WI38 (cell line): ENCODE results near the gene HADH.
"Not testable (repeated sequence)": the region's sequence is repeated elsewhere in the genome, so short reads cannot be mapped to it uniquely, and the experiment has no call there.

Experiments used
- H3K4me3 ChIP-seq: 2 replicates; pipeline ENCODE4 v1.5.1; 2011; ENCODE audit warnings: low read depth, mild to moderate bottlenecking, control low read depth, low read length
- CTCF ChIP-seq: IDR thresholded peaks from 2 replicates; pipeline ENCODE4 v1.5.1; 2012; ENCODE audit warnings: low read depth, mild to moderate bottlenecking, control low read depth, low read length

HADH gene

DNA sequence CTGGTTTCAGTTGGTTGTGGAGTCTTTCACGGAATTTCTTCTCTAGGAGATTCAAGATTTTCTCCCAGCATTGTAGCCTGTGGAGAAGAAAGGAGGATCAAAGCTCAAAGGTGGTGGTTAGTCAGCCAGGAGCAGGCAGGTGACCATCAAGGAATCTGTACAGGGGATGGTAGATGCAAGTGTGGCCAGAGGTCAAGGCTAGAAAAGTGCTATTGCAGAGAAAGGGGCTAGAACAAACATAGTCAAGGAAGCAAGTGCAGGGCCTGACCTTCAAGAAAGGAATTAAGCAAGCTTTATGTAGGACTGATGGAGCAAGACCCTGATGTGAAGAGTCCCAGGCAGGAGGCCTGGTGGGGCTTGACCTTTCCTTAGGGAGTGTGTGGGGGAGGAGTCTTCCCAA is 16.1 kb downstream of the HADH start:
- TF ChIP-seq CTCF = no peak

DNA sequence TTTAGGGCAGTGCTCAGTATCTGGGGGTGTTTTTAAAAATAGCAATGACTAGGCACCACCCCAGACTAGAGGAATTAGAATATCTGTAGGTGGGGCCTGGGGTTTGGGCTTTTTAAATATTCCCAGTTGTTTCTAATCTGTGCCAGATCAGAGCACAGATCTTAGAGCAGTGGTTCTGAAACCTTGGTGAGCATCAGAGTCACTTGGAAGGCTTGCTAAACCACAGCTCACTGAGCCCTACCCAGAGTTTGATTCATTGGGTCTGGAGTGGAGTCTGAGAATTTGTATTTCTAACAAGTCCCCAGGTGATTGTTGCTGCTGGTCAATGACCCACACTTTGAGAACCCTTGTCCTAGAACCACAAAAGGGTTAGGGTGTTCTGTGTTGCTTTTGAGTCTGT is 16.7 kb downstream of the HADH start:
- H3K4me3 ChIP-seq = no peak overlapping the region
- no peak for TF ChIP-seq CTCF

More for the DNA sequence above, 16.1 kb downstream of the HADH start:
- H3K4me3 ChIP-seq = no peak overlapping the region

DNA sequence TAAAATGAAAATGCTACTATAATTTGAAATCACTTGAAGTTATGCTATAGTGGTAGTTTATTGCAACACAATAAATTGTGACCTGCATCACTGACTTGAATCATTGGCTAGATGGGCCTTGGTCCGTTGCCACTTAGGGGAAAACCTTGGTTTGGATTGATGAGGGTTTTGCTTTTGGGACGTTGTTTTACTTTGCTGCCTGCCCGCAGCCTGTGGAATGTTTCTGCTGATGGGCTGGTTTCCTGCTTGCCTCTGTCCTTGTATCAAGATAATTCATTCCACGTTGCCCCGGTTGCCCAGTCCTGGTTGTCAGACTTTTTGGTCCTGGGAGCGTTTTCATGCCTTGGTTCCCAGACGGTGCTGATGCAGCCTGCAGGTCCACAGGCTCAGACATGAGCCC is 18.3 kb downstream of the HADH start:
- no peak overlapping the region for H3K4me3 ChIP-seq
- no peak for TF ChIP-seq CTCF

DNA sequence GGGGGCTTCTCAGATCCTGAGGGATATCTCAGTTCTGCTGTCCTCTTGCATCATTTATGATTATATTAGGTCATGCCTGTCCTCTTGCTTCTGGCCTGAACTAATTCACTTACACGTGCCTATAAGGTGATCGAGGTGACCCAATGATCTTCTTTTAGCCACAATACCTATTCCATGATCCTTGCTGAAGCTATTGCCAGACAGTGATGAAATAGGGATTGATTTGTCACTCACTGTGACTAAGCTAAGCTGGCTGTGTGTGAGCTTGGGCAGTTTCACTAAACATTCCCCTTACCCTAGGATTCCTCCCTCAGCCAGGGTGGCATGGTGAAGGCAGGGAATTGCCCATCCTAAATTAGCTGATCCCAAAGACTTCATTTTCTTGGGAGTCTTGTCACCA is 19.0 kb downstream of the HADH start:
- no peak for TF ChIP-seq CTCF

GRCh38 chr4:108010167-108010566 is 20.5 kb downstream of the HADH start:
- no peak overlapping the region for H3K4me3 ChIP-seq
- no peak for TF ChIP-seq CTCF

More for the DNA sequence above, 19.0 kb downstream of the HADH start:
- H3K4me3 ChIP-seq = no peak overlapping the region

DNA sequence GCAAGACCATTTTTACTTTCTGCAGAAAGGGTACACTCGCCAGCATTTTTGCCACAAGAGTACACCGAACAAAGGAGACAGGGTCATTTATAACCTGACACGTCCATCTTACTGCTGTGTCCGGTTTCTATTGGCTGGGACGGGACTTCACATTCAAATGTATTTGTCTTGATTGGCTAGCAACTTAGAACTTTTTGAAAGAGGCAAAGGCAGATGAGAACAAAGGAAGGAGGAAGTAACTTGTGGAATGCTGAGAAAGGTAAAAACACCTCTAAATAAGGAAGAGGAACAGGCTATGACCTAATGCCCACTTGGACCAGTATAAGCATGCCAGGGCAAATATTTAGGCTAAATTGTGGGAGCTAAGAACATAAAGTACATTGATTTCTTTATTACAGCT is 22.7 kb downstream of the HADH start:
- not testable (repeated sequence) for H3K4me3 ChIP-seq

DNA sequence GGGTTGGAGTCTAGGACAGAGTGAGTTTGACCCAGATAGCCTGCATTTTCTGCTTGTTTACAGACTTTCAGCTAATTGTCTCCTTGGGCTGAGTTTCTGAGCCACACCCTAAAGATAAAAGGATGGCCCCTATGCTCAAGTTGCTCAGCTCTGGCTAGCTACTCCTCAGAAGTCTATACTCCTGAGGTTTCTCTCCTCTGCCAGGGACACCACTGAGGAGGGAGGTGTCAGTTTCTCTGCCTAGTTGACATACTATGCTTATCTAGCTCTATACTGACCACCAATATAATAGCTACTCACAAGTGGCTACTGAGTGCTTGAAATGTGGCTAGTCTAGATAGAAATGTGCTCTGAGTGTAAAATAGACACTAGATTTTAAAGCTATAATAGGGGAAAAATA is 23.6 kb downstream of the HADH start:
- H3K4me3 ChIP-seq = no peak overlapping the region
- no peak for TF ChIP-seq CTCF

GRCh38 chr4:108013955-108014354 is 24.3 kb downstream of the HADH start:
- no peak for TF ChIP-seq CTCF
- no peak overlapping the region for H3K4me3 ChIP-seq
